HG03571 (cell line): ENCODE results near the gene ARNT2.

Source experiments
- ATAC-seq: cut with Tn5 transposase; IDR thresholded peaks from one replicate; pipeline ENCODE4 v1.9.1; 2021; ENCODE audit not compliant: unreplicated experiment

Gene ARNT2

DNA sequence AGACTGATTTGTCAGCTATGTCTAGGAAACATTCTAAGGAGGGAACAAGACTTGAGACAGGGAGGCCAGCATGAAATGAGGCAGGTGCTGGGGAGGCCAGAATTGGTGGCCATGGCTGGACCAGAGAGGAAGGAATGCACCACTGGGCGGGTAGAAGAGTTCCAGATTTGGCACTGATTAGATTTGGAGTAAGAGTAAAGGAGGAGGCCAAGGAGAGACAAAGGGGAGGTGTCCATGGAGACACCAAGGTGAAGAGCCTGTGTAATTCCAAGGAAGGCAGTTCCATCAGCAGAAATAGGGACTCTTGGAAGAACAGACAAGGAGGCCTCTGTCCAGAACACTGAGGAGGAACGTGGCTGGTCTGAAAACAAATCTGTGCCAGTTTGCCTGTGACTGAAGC is 1.8 kb downstream of the ARNT2 start:
- no peak for ATAC-seq

DNA sequence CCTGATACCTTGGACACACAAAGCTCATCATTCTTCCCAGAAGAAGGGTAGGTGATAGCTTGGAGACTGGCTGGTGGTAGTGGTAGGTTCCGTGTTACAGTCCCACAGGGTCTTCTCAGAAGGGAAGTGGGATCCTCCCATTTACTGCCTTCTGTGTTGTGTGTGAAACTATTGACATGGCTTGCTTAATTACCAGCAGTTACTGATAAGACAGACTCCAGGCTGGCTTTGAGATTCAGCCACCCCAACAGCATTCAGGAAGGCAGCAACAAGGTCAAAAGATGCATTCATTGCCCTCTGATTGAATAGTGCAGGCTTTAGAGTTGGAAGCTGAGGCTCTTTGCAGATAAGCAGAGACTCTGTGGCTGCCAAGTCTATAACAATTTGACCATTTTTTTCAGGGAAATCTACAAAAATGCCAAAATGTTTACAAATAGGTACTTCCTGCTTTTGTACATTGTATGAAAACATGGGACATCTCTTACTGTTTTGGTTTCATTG is 7.7 kb downstream of the ARNT2 start:
- no peak for ATAC-seq

DNA sequence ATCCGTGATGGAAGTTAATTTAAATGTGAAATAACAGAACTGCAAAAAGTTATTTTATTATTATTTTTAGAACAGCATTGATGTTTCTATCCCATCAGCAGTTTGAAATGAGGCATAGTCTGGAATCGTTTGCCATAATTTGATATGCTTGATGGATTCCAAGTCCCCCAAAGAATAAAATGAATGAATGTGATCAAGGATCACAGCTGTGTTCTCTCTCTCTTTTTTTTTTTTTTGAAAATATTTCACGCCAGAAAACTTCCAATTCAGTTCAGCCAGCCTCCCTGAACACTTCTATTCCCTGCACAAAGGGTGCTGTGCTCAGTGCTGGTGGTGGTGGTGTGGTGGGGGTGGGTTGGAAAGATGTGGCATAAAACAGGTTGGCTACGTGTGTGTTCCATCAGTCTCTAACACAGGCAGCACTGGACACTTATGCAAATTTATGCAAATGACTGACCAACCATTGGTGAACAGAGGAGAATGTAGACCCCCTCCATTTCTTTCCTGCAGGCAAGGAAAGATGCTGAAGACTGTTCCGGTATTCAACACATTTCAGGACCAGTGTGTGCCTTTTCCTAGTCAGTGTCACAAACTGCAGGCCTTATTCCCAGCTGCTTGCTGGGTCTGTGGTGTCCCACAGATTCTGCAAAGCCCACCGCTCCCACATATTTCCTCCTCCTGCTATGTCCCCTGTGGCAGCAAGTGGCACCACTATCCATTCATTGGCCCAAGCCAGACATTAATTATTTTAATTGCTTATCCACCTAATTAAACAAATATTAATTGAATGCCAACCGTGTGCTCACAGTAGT is 10.6 kb downstream of the ARNT2 start:
- ATAC-seq: no peak

DNA sequence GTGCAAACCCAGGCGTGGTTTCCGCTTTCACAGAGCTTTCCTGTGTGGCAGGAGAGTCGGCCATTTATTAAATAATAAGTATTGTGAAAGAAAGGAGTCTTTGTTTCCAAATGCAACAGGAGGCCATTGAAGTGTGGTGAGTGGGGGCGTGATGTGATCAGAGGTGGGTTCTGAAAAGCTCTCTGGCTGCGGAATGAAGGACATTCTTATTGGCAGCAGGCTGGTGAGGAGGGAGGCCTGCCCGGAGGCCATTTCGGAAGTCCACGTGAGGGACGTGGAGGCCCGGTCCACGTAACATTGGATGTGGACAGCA is 11.1 kb downstream of the ARNT2 start:
- no peak for ATAC-seq

DNA sequence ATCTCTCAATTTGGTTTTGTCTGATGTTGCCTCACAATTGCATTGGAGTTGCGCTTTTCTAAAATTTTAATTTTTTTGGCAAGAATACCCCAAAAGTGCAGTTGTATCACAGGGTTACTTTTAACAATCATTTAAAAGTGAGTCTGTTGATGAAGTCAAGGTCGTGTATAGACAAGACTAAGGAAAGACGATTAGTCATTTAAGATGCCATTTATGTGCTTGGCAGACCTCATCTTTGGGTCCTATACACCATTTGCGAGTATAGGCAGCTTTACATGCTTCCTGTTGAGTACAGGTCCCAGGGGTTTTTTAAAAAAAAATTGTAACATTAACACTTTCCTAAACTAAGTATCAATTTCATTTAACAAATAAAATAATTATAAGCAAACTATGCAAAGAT is 12.5 kb downstream of the ARNT2 start:
- no peak for ATAC-seq

DNA sequence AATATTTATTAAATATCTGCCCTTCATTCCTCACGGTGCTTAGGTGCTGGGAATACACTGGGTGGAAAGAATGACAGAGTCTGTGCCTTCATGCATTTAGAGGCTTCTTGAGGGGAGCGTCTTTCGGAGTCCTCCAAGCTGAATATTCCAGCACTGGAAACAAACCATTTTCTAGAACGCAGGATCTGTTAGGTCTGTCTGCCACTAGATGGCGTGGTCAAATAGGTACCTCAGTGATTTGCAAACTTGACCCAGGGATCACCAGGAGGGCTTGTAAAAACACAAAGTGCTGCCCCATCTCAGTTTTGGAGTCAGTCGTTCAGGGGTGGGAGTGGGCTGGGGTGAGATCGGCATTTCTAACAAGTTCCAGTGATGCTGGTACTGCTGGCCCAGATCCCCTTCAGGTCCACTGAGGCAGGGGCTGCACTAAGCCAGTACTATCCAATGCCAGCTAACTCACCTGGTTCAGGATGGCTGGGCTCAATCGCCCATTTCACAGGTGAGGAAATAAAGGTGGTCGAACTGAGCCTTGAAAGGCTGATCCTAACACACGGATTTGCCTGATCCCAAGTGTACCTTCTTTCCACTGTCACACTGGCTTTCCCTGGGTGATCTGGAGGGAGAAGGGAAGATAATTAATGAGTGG is 14.8 kb downstream of the ARNT2 start:
- ATAC-seq: no peak

DNA sequence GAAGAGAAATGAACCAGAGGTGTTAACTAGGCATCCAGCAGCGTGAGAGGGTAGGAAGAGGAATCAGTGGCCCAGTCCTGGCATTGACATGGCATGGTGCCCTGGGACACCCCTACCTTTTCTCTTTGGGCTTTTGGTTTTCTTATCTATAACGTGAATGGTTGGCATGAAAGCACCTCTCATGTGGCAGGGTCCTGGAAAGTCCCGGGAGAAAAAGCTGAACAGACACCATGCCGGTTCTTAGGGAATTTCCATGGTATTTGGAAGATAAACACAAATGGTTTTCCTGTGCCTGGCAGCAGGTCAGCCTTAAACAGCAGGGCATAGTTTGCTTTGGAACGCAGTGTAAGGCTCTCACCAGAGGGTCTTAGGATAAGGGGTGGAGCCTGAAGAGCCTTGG is 15.4 kb downstream of the ARNT2 start:
- ATAC-seq: no peak

DNA sequence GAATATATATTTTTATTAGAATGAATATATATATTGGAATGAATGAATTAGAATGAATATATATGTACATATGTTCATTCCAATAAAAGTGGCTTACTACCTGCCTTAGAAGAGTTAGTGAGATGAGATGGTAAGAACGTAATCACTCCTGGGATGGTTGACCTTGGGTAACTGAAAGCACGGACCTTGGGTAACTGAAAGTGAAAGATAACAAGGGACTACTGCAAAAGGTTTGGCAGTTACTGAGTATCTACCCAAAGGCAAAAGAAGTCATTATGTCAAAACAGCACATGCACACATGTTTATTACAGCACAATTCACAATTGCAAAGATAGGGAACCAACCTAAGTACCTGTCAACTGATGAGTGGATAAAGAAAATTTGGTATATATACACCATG is 16.5 kb downstream of the ARNT2 start:
- no peak for ATAC-seq

DNA sequence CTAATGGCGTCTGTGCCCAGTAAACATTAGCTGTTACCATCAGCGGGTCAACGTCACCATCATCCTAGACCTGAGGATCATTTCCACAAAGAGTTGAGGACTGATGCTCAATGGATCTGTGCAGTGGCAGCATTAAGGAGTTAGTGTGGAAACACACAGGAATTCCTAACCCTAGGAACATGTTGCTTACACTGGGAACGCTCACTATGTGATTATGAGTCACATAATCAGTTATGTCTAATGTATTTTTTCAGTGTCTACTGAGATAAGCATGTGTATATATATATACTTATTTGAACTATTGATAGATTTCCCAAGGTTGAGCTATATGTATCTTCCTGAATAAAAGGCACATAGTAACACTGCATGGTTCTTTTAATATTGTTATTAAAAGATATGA is 19.0 kb downstream of the ARNT2 start:
- ATAC-seq: no peak

DNA sequence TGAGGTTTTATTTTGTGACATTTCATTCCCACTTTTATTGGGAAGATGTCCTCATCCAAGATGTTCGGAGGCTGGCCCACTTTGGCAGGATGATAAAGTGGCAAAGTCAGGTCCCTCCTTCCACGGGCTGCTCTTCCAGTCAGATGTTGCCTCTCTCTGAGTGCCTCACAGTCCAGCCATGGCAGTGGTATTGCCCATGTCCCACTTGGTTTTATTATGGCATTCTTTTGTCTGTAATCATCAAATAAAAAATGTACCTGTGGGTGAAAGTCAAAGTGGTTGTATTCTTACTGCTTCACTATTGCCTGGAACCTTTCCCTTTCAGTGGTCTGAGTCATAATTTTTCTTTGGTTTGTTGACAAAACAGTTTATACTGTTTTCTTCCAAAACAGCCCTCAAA is 20.2 kb downstream of the ARNT2 start:
- ATAC-seq: no peak

DNA sequence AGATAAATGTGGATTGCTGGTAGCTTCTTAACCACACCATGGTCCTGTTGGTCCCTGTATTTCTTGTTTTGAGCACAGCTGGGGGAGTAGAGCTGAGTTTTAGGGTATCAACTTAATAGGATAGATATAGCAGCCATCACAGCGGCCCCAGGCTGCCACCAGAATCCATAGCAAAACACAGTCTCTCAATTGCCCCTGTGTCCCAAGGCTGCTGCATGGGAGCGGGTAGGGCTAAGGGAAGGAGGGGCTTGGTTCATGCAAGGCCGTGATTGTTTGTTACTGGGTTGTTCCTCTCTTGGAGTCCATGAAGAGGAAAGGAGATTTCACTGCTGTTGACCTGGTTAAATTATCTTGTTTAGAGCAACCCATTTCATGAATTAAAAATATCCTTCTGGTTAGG is 22.1 kb downstream of the ARNT2 start:
- ATAC-seq: no peak

DNA sequence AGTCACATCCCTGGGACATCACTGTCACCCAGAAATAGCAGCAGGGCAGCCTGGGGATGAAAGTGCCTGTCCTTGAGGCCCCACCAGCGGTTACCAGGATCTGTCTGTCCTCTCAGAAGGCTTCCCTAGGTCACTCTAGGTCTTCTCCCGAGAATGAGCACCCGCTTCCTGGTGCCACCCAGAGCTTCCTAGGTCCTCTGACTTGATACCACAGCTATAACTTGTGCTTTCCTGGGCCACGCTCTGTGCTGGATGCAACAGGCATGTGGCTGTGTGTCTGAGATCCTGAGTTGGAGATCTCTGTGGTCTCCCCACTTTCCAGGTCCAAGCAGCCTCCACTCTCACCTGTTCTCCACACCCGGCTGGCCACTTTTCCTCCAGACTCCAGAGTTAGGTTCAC is 25.8 kb downstream of the ARNT2 start:
- no peak for ATAC-seq

DNA sequence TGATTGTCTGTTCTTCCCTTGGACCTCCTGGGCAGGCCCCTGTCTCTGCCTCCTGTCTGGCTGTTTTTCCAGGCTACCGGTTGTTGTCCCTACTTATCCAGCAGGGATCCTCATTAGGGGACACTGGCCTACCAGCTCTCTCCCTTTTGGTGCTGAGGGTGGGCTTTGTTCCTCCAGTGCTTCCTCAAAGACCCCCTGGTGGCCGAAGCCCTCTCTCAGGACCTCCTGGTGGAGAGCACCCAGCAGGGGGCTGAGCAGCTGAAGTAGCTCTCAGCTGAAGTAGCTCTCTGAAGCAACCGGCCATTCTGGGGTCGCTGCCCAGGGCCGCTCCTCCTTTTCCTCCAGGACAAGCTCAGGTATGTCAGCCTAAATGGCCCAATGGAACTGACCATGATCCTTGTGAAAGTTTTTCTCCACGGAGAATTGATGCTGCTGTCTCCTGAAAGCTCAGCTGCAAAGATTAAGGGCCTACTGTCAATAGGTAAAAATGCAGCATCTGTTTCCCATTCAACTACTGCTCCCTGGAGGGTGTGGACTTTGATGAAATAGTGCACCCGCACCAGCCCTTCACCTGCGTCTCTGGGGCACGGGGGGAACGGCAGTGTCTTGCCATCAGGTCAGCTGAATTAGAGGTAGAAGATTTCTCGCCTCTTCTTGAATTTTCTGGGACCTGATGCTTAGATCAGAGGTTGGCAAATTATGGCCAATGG is 27.6 kb downstream of the ARNT2 start:
- ATAC-seq: no peak

DNA sequence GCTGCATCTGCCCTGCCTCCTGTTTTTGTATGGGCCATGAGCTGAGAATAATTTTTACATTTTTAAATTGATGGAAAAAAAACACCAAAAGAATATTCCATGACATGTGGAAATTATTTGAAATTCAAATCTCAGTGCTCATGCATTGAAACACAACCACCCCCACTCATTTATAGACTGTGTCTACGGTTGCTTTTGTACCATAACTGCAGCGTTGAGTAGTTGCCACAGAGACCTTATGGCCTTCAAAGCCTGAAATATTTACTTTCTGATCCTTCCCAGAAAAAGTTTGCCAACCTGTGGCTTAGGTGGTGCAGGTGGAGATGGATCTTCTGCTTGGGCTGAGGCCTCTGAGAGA is 28.1 kb downstream of the ARNT2 start:
- no peak for ATAC-seq

DNA sequence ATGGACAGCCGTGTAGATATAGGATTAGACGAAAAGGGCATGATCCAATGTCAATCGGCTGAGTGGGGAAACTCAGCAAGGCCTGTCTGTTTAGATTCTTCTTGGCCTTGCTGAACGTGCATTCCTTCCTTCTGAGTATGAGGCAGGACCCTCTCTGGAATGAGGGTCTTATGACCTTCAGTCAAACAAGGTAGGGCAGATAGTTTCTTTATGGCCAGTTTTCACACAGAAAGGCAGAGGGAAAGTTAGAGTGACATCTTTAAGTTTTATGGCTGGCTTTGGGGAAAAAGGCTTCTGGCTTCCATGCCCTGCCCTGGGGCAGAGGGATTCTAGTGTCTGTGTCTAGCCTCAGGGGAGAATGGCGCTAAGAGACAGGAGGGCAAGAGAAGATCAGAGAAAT is 29.7 kb downstream of the ARNT2 start:
- ATAC-seq: no peak

DNA sequence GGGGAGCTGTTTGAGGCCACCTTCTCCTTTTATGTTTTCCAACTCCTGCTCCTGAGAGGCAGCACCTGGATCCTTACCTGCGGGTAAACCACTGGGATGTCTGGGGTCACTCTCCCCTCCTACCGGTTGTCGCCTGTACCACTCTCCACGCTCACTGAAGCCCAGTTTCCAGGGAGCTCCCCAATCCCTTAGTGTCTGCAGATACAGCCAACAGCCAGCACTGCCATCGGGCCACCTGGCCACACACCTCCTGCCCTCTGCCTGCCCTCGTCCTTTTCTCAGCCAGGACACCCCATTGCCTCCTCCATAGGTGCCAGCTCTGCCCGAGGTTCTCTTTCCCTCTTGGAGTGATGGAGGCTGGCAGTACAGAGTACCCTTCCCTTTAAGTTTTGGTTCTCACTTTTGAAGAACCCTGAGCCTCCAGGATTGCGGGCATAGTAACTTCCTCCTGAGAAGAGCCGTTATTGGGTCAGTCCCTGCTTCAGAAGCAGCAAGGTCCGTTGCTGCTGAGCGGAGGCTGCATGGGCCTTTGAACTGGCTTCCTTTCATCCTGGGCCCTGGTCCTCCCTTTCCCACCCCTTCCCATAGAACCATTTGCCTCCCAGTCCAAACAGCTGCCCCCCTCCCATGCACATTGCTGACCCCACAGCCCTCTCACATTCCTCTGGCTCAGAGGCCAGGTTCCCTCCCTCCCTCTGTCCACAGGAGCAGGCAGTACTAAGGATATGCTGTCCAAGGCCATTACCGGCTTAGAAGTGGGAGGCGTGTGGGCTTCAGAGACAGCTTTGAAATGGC is 30.9 kb downstream of the ARNT2 start:
- no peak for ATAC-seq

DNA sequence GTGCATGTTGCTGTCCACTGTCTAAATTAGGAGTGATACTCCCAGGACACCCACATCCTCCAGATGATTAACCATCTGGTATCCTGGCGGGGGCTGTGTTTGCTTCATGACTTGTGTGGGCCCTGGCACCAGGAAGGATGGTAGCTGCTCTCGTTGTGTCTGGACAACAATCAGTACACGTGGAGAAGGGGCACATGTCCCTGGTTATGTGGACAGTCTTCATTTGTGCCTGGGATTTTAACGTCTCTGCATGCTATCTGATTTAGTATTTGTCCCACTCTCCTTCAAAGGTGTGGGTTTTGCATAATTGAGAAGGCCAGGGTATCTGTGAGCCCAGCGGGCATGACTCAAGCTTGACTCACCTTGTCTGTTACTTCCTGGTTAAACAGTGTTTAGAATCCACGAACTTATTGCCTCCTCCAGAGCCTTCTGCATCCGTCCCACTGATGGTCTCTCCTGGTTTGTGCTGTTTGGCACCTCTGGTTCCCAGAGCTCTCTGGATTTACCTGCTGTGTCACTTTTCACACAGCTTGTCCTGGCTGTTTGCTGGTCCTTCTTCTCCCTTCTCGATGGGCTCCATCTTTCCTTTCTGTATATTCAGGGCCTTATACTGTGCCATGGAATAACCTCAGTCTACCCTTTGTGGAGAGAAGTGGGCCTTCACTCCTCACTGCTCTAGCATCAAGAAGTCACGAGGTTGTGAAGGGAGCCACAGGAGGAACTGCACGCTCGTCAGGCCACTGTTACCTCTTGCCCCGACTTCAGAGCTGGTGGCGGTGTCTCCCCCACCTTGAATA is 32.5 kb downstream of the ARNT2 start:
- no peak for ATAC-seq

DNA sequence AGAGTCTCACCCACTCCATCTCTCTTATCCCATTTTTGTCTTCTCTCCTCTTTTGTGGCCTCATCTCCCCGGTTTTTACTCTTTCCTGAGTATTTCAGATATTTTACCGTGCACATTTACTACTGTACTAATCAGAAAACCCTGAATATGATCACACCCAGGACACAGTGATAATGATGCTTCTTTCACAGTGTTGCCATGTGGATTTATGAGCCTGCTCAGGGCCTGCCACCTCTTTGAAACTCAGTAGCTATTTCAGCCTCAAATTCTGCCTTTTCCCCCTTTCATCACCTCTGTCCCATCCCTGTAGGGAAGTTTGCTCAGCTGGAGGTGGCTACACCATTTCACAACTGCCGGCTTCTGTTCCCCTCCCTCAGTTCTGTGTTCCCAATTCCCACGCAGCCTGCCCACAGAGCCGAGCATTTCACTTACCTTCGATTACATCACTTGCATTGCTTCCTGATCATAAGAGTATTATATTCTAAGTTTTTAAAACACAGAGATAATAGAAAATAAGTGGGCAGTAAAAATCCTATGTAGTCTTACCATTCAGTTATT is 33.2 kb downstream of the ARNT2 start:
- no peak for ATAC-seq

DNA sequence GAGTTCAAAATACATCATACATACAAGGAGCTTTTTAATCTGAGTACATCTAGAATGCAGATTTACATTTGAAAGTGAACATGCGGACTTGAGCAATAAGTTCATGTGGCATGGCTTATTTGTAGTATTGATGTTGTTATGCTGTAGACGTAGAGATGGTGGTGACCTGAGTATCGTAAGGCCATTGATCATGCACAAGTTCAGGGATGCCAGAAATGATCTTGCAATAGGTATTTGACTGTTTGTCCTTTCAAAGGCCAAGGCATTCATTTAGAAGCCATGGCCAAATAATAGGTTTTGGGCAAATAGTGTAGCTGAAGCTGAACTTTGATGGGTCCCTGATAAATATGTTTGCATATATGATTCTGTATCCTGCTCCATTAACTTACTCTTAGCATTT is 35.0 kb downstream of the ARNT2 start:
- no peak for ATAC-seq

DNA sequence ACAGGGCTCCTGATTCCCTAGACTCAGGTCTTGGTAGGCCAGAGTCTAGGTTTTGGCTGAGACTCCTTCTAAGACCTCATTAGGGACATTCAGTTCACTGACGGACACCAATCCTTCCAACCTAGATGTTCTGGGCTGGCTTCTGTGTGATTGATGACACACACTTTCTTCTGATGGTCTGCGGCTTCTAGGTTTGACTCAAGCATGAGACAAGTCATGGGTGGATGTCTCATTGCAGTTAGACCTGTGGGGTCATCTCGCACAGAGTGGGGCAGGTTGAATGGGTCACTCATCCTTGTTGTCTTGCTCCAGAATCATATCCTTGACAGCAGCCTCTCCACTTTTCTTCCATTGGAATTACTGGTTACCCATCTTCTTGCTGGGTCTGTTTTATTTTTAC is 35.8 kb downstream of the ARNT2 start:
- no peak for ATAC-seq
